ENCODE data around the gene CTTN.

Gene CTTN

GRCh38 chr11:70397983-70398833, at the start of gene CTTN:
Gene CTTN, plus strand, starts transcription at chr11:70398529. Its CDS starts 8,769 bp downstream, at chr11:70407298.
- peak; percentile 83 for DNase-seq

GRCh38 chr11:70348608-70349007, 49.7 kb upstream of the CTTN start:
- DNase-seq = no peak

- DNase-seq = no peak
These were observed 46.7 kb upstream of the CTTN start for GRCh38 chr11:70351646-70352045.

GRCh38 chr11:70352100-70352499, 46.2 kb upstream of the CTTN start:
- no peak for DNase-seq

GRCh38 chr11:70352601-70353000, 45.7 kb upstream of the CTTN start:
- DNase-seq = no peak

GRCh38 chr11:70353329-70353728, 45.0 kb upstream of the CTTN start:
- DNase-seq = no peak

GRCh38 chr11:70353900-70354568, 44.3 kb upstream of the CTTN start:
- no peak for DNase-seq

GRCh38 chr11:70354629-70355028, 43.7 kb upstream of the CTTN start:
- DNase-seq = no peak

GRCh38 chr11:70358753-70359152, 39.6 kb upstream of the CTTN start:
- DNase-seq = no peak

- DNase-seq = no peak
These were observed 38.7 kb upstream of the CTTN start for GRCh38 chr11:70359451-70360205.

GRCh38 chr11:70360211-70360610, 38.1 kb upstream of the CTTN start:
- DNase-seq = no peak

GRCh38 chr11:70364178-70364577, 34.2 kb upstream of the CTTN start:
- DNase-seq = no peak

GRCh38 chr11:70364745-70365543, 33.4 kb upstream of the CTTN start:
- DNase-seq = peak; percentile 86

GRCh38 chr11:70365544-70365927, 32.8 kb upstream of the CTTN start:
- DNase-seq = no peak

GRCh38 chr11:70367071-70367470, 31.3 kb upstream of the CTTN start:
- DNase-seq = no peak

- DNase-seq = no peak
These were observed 29.4 kb upstream of the CTTN start for GRCh38 chr11:70368961-70369360.

GRCh38 chr11:70371241-70371640, 27.1 kb upstream of the CTTN start:
- no peak for DNase-seq

- no peak for DNase-seq
These were observed 26.3 kb upstream of the CTTN start for GRCh38 chr11:70372076-70372475.

GRCh38 chr11:70376621-70377020, 21.7 kb upstream of the CTTN start:
- no peak for DNase-seq

GRCh38 chr11:70377645-70378044, 20.7 kb upstream of the CTTN start:
- no peak for DNase-seq

GRCh38 chr11:70378506-70379134, 19.7 kb upstream of the CTTN start:
- no peak for DNase-seq

- DNase-seq = no peak
These were observed 17.0 kb upstream of the CTTN start for GRCh38 chr11:70381350-70381749.

Data from stimulated activated CD8-positive, alpha-beta memory T cell treated with anti-CD3 and anti-CD28 coated beads, Interleukin-4, amount 100 ng/mL, for 48 hours (primary cell).